ENCODE results near the gene ALX4. TPM values are rescaled to one million over a fixed set of nuclear protein-coding genes. Genes with fewer than 3 reads are reported as not detected.

Gene ALX4
- total RNA-seq = not detected in 2 replicates

DNA sequence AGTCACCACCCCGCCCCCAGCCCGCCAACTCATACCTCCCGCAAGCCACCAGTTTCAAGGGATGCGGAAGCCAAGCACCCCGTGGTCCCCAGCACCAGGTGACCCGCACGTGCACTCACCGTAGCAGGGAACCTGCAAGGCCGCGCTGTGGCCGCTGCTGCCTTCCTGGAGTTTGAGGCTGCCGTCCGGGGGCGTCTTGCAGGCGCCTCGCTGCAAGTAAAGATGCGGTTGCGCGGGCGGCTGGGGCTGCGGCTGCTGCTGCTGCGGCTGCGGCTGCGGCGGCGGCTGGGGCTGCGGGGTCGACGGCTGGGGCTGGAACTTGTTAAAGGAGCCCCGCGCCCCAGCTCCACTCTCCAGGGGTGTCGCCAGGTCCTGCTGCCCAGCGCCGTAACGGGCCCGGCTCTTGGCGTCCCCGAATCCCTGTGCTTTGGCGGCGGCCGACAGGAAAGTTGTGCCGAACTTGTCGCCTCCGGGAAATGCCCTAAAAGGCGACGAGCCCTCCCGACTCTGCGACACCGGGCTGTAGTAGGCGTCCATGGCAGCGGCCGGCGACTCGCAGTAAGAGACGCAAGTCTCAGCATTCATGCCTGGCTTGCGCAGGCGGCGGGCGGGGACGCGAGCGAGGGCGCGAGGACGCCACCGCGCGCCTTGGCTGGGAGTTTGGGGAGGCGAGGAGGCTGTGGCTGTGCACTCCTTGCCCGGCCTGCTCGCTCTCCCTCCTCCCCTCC lies at the start of gene ALX4:
Gene ALX4 (minus strand): TSS at position 662 of the 728 bp plus-strand sequence. CDS start 77 bp downstream, at position 585.

Other genes starting within 250 kb of the ALX4 start
- 2.5 and 3.2 TPM in 2 replicates for gene ACCS, start 243.9 kb downstream of the ALX4 start, total RNA-seq
- 80.7 and 80.8 TPM in 2 replicates for gene EXT2, start 214.5 kb downstream of the ALX4 start, total RNA-seq

All from mammary microvascular endothelial cell (primary cell).